GM21360 (cell line): ENCODE results near the gene TMEM45A.
"Not testable (repeated sequence)": the region's sequence is repeated elsewhere in the genome, so short reads cannot be mapped to it uniquely, and the experiment has no call there.

ENCODE experiments used
- ATAC-seq: cut with Tn5 transposase; IDR thresholded peaks from one replicate; pipeline ENCODE4 v1.9.1; 2021; ENCODE audit warnings: mild to moderate bottlenecking, moderate library complexity; ENCODE audit not compliant: unreplicated experiment

Gene TMEM45A

DNA sequence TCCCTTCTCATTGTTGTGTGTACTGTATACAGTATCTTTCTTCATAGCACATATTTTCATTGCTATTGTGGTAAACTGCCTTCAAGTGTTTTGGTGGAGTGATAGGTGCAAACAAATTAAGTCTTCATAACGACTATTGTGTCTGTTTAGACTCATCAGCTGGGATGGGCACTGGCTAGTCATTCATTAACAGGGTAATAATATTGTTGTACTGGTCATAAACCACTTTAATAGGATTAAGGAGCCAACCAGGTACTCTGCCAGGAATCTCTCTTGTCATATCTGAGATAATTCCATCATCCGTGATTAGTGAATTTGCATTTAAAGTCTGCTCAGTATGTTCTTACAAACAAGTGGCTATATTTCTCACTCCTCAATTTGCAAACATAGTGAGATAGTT, 10.2 kb upstream of the TMEM45A start:
- ATAC-seq = no peak

DNA sequence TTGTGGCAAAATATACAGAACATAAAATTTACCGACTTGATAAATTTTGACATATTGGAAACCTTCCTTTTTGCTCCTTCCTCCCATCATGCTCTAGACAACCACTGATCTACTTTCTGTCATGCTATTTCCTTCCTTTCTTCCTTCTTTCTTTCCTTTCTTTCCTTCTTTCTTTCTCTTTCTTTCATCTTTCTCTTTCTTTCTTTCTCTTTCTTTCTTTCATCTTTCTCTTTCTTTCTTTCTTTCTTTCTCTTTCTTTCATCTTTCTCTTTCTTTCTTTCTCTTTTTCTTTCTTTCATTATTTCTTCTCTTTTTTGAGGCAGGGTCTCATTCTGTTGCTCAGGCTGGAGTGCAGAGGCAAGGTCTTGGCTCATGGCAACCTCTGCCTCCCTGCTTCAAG, 8.9 kb upstream of the TMEM45A start:
- ATAC-seq = no peak

DNA sequence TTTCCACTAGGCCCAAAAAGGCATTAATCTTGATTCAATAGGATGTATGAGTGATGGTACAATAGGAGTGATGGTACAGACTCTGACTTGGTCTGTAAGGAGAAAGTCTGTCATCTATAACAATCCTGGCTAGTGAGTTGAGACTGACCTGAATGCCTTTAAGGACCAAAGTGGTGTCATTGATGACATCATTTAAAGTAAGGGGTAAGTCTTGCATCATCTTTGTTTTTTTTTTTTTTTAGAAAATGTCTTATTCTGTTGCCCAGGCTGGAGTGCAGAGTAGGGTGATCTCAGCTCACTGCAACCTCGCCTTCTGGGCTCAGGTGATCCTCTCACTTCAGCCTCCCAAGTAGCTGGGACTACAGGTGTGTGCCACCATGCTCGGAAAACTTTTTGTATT, 5.6 kb upstream of the TMEM45A start:
- ATAC-seq = no peak

DNA sequence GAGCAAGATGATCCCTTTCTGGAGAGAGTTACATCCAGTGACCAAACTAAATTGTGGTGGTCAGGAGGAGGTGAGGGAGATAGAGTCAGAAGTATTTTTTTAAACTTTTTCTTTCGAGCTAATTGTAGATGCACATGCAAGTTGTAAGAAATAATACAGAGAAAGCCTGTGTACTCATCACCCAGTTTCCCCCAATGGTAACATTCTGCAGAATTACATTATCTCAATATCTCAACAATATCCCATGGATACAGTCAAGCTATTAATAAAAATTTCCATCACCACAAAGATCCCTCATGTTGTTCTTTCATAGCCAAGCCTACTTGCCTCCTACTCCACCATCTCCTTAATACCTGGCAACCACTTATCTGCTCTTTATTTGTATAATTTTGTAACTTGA, 3.3 kb upstream of the TMEM45A start:
- ATAC-seq = no peak

DNA sequence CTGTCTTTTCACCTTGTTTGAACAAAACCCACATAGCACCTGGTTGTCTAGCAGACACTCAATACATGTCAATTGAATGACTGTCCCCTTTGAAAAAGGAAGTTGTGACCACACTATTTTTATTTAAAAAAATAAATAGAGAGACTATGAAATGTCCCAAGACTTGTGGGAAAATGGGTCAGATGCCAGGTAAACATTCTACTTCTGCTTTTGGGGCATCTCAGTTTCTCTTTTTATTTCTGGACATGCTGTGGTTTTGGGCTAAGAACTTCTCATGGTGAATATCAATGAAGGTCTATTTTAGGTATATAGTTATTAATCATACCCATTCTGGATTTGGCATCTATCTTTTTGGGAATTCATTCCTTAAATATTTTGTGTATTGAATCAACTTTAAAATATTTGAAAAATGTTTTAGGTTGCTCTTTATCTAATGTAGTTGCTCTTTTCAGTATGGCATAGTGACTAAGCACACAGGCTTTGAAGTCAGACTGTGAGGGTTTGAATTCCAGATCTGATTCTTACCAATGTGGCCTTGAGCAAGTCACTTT, 4.4 kb downstream of the TMEM45A start:
- no peak for ATAC-seq

DNA sequence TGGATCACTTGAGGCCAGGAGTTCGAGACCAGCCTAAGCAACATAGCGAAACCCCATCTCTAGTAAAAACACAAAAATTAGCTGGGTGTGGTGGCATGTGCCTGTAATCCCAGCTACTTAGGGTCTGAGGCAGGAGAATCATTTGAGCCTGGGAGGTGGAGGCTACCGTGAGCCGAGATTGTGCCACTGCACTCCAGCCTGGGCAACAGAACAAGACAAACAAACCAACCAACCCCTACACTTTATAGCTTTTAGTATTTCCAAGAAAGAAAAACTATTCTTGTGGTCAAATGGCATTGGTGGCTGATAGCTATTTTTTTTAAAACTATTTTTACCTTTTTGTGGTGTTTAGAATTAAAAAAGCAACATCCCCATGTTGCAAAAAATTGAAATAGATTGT, 7.2 kb downstream of the TMEM45A start:
- ATAC-seq = no peak

DNA sequence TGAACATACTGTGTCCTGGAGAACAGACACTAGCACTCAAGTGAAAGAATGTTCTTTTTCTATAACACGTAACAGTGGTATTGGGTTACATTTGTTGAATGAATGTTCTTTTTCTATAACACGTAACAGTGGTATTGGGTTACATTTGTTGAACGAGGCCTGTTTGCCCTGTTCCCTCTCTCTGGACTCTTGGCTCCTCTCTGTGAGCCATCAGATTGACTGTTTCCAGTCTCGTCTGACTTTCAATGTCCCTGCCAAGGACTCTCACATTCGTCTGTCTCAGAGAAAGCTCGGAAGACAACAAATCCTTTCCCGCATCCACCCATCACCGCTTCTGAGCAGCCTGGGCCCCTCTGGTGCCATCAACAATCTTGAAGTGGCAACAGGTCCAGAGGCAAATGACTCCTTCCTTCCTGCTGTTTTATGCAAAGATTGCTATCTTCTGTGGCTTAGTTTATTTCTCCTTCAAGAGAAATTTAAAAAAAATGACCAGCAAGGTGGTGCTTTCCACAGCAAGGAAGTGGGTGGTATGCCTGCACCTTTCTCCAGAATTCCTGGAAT, 8.0 kb downstream of the TMEM45A start:
- ATAC-seq = no peak

DNA sequence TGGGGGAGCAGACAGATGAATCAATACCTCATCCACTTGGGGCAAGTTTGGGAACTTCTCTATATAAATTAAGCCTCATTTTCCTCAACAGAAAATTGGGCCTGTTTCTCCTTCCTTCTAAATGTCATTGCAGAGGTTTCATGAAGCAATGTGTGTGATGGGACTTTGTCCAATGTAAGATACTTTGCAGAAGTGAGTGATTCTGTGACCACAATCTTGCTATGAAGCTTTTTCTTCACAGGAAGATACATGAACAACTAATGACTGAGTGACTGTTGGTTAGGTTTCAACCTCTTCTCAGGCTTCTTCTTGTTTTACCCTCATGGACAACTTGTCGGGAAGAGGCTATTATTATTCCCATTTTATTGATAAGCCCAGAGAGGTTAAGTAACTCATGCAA, 11.0 kb downstream of the TMEM45A start:
- no peak for ATAC-seq

DNA sequence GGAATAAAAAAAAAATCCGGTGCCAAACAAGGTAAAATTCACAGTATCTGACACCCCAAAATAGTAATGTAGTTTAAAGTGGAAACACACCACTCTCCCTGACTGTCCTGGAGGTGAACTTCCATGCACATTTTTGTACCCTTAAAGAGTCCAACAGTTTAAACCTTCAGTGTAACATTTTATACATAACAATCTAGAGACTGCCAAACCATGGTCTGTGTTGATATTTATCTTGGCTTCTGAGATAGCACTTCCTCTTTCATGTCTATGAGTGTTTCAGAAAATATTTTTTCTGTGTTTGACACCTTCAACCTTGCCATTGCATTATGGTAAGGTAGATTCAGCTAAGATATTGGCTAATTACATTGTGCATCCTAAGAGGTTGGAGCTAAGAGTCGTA, 13.9 kb downstream of the TMEM45A start:
- no peak for ATAC-seq

DNA sequence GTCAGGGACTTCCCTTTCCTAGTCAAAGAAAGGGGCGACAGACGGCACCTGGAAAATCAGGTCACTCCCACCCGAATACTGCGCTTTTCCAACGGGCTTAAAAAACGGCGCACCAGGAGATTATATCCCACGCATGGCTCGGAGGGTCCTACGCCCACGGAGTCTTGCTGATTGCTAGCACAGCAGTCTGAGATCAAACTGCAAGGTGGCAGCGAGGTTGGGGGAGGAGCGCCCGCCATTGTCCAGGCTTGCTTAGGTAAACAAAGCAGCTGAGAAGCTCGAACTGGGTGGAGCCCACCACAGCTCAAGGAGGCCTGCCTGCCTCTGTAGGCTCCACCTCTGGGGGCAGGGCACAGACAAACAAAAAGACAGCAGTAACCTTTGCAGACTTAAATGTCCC, 17.4 kb downstream of the TMEM45A start:
- not testable (repeated sequence) for ATAC-seq

DNA sequence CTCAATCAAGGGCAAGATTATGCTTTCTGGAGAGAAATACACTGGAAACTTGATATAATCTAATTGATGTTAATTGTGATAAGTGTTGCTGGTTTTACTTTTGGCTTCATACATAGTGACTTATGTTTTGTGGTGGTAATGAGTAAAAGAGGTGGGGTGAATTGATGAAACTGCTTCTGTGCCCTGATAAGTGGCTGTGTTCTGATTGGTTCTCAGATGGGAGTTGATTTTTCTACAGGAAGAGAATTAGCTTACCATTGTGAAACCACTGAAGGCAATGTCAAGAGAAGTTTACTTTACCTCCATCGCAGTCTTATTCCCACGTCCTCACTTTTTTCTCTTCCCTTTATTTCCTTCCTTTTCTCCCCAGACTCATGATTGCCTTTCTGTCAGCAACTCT, 23.8 kb downstream of the TMEM45A start:
- ATAC-seq = no peak

DNA sequence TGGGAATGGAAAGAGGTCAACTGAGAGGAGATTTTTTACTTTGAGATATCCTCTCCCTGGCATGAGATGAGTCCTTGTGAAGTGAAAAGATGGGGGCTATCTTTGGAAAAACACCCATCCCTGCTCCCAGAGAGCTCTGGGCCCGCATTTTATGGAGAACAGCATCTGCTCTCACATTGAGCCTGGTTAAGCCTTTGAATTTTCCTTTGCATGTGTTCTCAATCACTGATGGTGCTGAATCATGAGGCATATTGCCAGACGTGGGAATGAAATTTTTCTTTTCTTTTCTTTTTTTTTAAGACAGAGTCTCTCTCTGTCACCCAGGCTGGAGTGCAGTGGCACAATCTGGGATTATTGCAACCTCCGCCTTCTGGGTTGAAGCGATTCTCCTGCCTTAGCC, 24.4 kb downstream of the TMEM45A start:
- ATAC-seq = no peak

DNA sequence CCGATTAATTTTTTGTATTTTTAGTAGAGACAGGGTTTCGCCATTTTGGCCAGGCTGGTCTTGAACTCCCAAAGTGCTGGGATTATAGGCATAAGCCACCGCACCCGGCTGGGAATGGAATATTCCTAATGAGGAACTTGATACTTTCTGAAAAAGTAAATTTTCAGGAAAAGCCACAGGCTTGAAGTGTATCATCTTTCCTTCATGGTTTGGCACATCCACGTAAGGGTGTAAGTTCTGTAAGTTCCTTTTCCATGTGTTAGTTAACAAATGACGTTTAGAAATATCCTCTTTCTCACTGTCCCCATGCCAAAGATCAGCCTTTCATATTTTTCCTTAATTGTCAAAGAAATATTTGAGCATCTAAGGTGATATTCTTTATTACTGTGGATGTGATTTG, 24.9 kb downstream of the TMEM45A start:
- no peak for ATAC-seq

DNA sequence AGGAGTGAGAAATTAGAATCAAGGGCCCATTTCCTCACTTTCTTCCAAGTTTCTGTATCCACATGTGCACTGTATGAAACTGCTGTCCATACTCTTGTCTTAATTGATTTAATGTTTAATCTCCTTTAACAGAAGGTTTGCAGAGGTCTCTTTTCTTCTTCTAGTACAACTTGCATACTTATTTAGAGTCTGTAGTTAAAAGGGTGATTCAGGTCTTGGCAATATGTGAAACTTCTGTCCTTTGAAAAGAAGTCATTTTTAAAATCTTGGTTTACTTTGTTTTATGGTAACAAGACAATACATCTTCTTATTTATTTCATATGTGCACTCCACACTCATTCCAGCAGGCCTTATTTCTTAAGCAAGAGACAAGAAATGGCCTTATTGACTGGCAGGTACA, 25.8 kb downstream of the TMEM45A start:
- ATAC-seq = no peak

DNA sequence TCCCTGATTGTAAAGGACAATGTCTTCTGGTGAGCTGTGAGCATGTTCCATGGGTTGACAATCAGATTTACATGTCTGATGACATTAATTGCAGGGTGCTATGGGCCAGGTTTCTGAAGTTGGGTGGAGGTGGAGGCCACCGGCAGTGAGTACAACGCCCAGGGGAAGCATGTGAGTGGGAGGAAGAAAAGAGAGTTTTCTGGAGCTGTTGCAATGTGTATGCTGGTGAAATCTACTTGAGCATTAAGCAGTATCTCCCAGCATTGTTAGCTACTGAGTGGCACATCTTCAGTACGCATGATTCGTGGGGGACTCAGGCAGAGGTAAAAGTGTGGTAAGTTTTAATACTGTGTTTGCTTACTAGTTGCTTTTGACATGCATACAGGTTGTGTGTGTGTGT, 26.6 kb downstream of the TMEM45A start:
- ATAC-seq = no peak

DNA sequence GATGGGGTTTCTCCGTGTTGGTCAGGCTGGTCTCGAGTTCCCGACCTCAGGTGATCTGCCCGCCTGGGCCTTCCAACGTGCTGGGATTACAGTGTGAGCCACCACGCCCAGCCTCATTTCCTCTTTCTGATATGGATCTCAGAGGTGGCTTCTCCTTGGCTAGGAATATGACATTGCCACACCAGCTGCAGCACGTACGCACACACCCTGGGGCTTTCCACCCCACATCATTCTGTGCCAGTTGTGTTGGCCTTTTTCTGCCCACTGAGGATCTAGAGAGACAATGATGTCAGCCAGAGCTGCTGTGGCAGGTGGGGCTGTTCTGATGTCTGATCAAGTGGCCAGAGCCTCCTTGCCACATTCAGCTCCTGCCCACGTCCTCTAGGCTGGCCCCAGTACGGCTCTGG, 29.0 kb downstream of the TMEM45A start:
- ATAC-seq = no peak

DNA sequence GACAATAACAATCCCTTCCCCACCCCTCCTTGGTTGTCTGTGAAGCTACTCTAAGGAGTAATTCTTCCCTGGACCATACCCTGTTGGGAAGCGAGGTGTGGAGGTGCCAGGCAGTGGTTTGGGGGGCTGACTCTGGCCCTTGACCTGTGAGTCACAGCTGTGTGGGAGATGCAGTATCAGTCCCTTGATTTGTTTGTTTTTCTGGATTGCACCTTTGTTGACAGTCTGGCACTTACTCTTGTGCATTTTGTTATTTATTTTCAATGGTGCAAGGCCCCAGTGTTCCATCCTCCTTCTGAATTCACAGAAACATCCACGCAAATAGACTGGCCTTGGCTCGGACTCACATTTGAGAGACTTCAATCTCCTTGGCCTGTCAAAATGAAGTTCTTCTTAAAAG, 29.7 kb downstream of the TMEM45A start:
- no peak for ATAC-seq

DNA sequence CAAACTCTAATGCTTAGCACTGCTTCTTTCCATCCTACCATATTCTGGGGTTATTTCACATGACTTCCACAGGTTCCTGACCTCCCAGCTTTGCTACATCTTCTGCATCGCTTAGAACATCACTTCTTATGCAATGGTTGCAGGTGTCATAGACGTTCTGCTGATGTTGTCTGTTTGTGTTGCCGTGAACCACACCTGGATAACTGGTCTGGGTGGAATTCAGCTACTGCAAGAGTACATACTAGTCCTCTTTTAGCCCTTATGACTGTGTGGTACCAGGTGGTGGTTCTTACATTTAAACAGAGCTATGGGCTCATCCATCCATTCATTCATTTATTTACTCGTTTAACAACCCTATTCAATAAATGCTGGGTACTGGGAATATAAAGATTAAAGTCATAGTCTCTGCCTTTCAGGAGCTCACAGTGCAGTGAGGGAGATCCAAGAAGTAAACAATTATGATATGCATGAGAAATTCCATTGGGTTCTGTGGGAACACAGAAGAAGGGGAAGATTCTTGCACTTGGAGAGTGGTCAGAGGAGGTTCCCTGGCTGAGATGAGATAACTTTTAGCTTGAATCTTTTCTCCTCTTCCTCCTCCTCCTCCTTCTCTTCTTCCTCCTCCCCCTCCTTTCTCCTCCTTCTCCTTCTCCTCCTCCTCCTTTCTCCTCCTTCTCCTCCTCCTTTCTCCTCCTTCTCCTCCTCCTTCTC, 30.8 kb downstream of the TMEM45A start:
- no peak for ATAC-seq

DNA sequence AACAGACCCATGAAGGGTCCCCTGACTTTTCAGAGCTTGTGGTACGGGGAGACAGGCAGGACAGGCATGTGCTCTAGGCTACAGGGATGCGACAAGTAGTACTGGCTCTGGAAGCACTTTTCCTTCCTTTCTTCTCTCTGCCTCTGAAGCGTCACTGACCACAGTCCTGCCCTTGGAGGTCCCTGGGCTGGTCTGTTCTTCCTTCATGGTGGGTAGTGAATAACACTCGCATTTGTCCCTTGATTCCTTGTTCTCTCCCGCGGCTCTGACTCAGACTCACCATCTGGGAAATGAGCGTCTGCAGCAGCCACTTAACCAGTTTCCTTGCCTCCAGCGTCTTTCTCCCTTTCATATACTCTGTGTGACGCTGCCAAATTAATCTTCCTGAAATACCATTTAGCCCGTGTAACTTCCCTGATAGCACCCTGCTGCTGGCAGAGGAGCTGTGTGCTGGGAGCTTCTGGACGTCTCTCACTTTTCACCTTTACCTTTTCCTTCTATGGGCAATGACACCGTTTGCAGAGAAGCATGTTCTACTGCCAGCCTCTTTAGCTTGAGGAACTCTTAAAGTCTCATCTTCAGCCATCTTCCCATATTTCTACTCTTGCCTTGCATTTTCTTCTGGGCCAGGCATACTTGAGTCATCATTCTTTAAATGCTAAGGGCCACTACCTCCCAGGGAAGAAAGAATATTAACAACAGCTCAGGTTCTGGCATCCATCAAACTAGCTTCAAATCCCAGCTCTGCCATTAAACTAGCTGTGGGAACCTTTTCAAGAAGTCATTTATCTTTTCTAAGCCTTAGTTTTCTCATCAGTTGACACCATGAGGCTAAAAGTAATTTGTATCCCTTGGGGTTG, 33.6 kb downstream of the TMEM45A start:
- ATAC-seq = no peak

DNA sequence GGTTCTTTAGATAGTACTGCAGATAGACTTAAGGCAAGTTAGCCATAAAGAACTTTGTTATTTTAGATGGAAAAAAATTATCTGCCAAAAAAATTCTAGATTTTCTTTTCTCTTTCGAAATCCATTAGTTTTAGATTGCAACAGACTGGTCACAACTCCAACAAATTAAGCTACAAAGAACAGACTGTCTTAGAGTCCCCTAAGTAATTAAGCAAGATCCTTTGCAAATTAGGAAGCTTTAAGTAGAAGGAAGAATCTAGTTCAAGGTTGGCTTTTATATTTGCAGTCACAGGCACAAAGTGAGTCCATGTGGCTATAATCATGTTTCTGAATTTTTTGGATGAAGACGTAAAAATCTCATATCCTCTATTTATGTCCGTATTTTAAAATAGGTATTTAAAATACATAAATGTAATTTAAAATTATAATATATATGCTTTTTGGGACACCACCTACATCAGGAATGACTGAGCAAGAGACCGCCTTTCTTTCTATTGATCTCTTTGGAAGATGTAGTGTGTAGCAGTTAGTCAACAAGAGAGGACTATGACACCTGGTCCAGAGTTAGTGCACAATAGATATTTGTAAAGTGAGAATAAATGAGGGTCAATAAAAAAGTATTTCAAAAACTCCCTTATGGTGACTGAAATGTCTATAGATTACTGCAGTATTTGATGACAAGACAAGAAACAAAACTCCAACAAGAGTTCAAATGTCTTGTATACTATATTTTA, 34.4 kb downstream of the TMEM45A start:
- ATAC-seq = no peak

DNA sequence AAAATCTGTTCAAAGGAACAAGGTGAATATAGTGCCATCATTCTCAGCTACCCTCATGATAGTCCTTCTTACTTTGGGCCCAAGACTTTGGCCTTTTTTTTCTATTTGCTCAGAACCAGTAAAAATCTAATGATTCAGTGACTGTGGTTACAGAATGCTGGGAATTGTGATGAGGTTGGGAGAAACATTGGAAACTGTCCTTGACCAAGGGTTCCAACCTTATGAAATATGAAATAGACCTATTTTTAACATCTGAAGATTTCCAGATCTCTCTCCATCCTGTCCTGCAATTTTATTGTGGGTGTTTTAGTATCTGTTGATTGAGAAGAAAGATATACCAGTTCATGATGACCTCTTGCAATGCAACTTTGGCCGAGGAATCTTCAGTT, 34.9 kb downstream of the TMEM45A start:
- no peak for ATAC-seq
